BLaER1 treated with 17β-estradiol and CSF1 and Interleukin-3, amounts not matched to agents 10 nM and 100 nM (cell line): ENCODE results near the gene TNFRSF18.
A peak's percentile ranks its signal among the peaks of the same experiment; 100 is the strongest.

Experiments
- H3K27ac ChIP-seq, 11 experiments: shearing (Covaris generic); formaldehyde crosslinking; 2 replicates each; pipeline ENCODE4 v1.8.1; 2022
- H3K27me3 ChIP-seq, 11 experiments: shearing (Covaris generic); formaldehyde crosslinking; 2 replicates each; pipeline ENCODE4 v1.8.1; 2022
- H3K36me3 ChIP-seq, 11 experiments: shearing (Covaris generic); formaldehyde crosslinking; 2 replicates each; pipeline ENCODE4 v1.8.1; 2022
- H3K4me1 ChIP-seq, 10 experiments: shearing (Covaris generic); formaldehyde crosslinking; 2 replicates each; pipeline ENCODE4 v1.8.1; 2022
- H3K4me2 ChIP-seq, 11 experiments: shearing (Covaris generic); formaldehyde crosslinking; 2 replicates each; pipeline ENCODE4 v1.8.1; 2022
- H3K4me3 ChIP-seq, 10 experiments: shearing (Covaris generic); formaldehyde crosslinking; 2 replicates each; pipeline ENCODE4 v1.8.1; 2022
- H3K9ac ChIP-seq, 11 experiments: shearing (Covaris generic); formaldehyde crosslinking; 2 replicates each; pipeline ENCODE4 v1.8.1; 2022
- H3K9me3 ChIP-seq, 11 experiments: shearing (Covaris generic); formaldehyde crosslinking; replicated peaks in 1 of 11; 2 replicates each; pipeline ENCODE4 v1.8.1; 2022
- H4K20me1 ChIP-seq, 11 experiments: shearing (Covaris generic); formaldehyde crosslinking; 2 replicates each; pipeline ENCODE4 v1.8.1; 2022
- Cebpa-rat ChIP-seq, 11 experiments: shearing (Covaris generic); IDR thresholded peaks; 2 replicates each; pipeline ENCODE4 v1.8.1; 2022

Gene TNFRSF18

GRCh38 chr1:1237874-1238701 lies 31.7 kb upstream of the TNFRSF18 start:
- peak overlapping the region; percentile 69 to 100 (median 100) for H3K4me2 ChIP-seq
- H3K9me3 ChIP-seq = no peaks in the 10 kb centered on the region
- peaks cover 11 to 93% (median 78%) of the 10 kb centered on the region in 11 experiments; a peak in 21 of 22 replicates for H4K20me1 ChIP-seq
- peaks cover 46 to 97% (median 93%) of the 10 kb centered on the region in 10 experiments for H3K4me1 ChIP-seq
- H3K36me3 ChIP-seq = peaks cover 0 to 26% (median 18%) of the 10 kb centered on the region in 11 experiments; a peak in 18 of 22 replicates
- peak overlapping the region in 1 of 10 experiments; percentile 26; a peak in 3 of 20 replicates for H3K4me3 ChIP-seq
- no peak for TF ChIP-seq Cebpa-rat (IDR thresholded peaks at IDR 0.05)
- H3K27me3 ChIP-seq = peaks cover 0 to 38% (median 0%) of the 10 kb centered on the region in 11 experiments; a peak in 10 of 22 replicates
- peak overlapping the region; percentile 25 to 70 (median 51); a peak in 20 of 22 replicates for H3K9ac ChIP-seq
- peak overlapping the region in 3 of 11 experiments; percentile 4 to 37 (median 34); a peak in 5 of 22 replicates for H3K27ac ChIP-seq

- no peaks in the 10 kb centered on the region for H3K9me3 ChIP-seq
- H3K4me2 ChIP-seq = peak overlapping the region; percentile 69 to 100 (median 100)
- TF ChIP-seq Cebpa-rat (IDR thresholded peaks at IDR 0.05) = no peak
- peaks cover 11 to 90% (median 75%) of the 10 kb centered on the region in 11 experiments; a peak in 21 of 22 replicates for H4K20me1 ChIP-seq
- peaks cover 0 to 26% (median 18%) of the 10 kb centered on the region in 11 experiments; a peak in 18 of 22 replicates for H3K36me3 ChIP-seq
- peak overlapping the region in 2 of 10 experiments; percentile 26 to 42; a peak in 4 of 20 replicates for H3K4me3 ChIP-seq
- peaks cover 0 to 31% (median 0%) of the 10 kb centered on the region in 11 experiments; a peak in 10 of 22 replicates for H3K27me3 ChIP-seq
- H3K4me1 ChIP-seq = peaks cover 54 to 98% (median 95%) of the 10 kb centered on the region in 10 experiments
- peak overlapping the region in 3 of 11 experiments; percentile 4 to 37 (median 34); a peak in 5 of 22 replicates for H3K27ac ChIP-seq
- H3K9ac ChIP-seq = peak overlapping the region; percentile 25 to 70 (median 51); a peak in 21 of 22 replicates
These were observed 30.8 kb upstream of the TNFRSF18 start for GRCh38 chr1:1236945-1237873.

- peaks cover 0 to 26% (median 18%) of the 10 kb centered on the region in 11 experiments; a peak in 18 of 22 replicates for H3K36me3 ChIP-seq
- H3K27ac ChIP-seq = no peak overlapping the region
- peaks cover 11 to 81% (median 66%) of the 10 kb centered on the region in 11 experiments; a peak in 21 of 22 replicates for H4K20me1 ChIP-seq
- no peak for TF ChIP-seq Cebpa-rat (IDR thresholded peaks at IDR 0.05)
- H3K4me1 ChIP-seq = peaks cover 51 to 89% (median 86%) of the 10 kb centered on the region in 10 experiments
- peak overlapping the region in 8 of 11 experiments; percentile 6 to 70 (median 50); a peak in 14 of 22 replicates for H3K9ac ChIP-seq
- H3K4me3 ChIP-seq = no peak overlapping the region
- peak overlapping the region; percentile 69 to 100 (median 100); a peak in 21 of 22 replicates for H3K4me2 ChIP-seq
- no peaks in the 10 kb centered on the region for H3K9me3 ChIP-seq
- H3K27me3 ChIP-seq = peaks cover 0 to 25% (median 0%) of the 10 kb centered on the region in 11 experiments; a peak in 10 of 22 replicates
These were observed 29.9 kb upstream of the TNFRSF18 start for GRCh38 chr1:1236176-1236763.

GRCh38 chr1:1235016-1235744 lies 28.8 kb upstream of the TNFRSF18 start:
- no peak for TF ChIP-seq Cebpa-rat (IDR thresholded peaks at IDR 0.05)
- Histone ChIP-seq H4K20me1 (peaks cover 13 to 82% (median 66%) of the 10 kb centered on the region in 11 experiments; a peak in 21 of 22 replicates), H3K9ac (peak overlapping the region in 6 of 11 experiments; percentile 4 to 98 (median 66); a peak in 5 of 22 replicates)

GRCh38 chr1:1234180-1234808 lies 27.9 kb upstream of the TNFRSF18 start:
- peaks cover 59 to 89% (median 86%) of the 10 kb centered on the region in 10 experiments for H3K4me1 ChIP-seq
- H3K9me3 ChIP-seq = no peaks in the 10 kb centered on the region
- H3K4me2 ChIP-seq = peak overlapping the region; percentile 98 to 100 (median 100)
- H3K9ac ChIP-seq = peak overlapping the region; percentile 88 to 100 (median 96); a peak in 17 of 22 replicates
- H4K20me1 ChIP-seq = peaks cover 22 to 83% (median 73%) of the 10 kb centered on the region in 11 experiments; a peak in 21 of 22 replicates
- no peak overlapping the region for H3K27ac ChIP-seq
- H3K36me3 ChIP-seq = peaks cover 6 to 37% (median 25%) of the 10 kb centered on the region in 11 experiments; a peak in 20 of 22 replicates
- H3K27me3 ChIP-seq = peaks cover 0 to 25% (median 0%) of the 10 kb centered on the region in 11 experiments; a peak in 10 of 22 replicates
- TF ChIP-seq Cebpa-rat (IDR thresholded peaks at IDR 0.05) = no peak
- peak overlapping the region in 9 of 10 experiments; percentile 77 to 99 (median 92); a peak in 13 of 20 replicates for H3K4me3 ChIP-seq

More at GRCh38 chr1:1235016-1235744, 28.8 kb upstream of the TNFRSF18 start:
- Histone ChIP-seq H3K4me1 (peaks cover 50 to 89% (median 86%) of the 10 kb centered on the region in 10 experiments), H3K27ac (no peak overlapping the region), H3K4me3 (no peak overlapping the region), H3K36me3 (peaks cover 0 to 28% (median 18%) of the 10 kb centered on the region in 11 experiments; a peak in 18 of 22 replicates), H3K4me2 (peak overlapping the region in 10 of 11 experiments; percentile 98 to 100 (median 100); a peak in 18 of 22 replicates), H3K27me3 (peaks cover 0 to 25% (median 0%) of the 10 kb centered on the region in 11 experiments; a peak in 10 of 22 replicates), H3K9me3 (no peaks in the 10 kb centered on the region)

- Histone ChIP-seq H4K20me1 (peaks cover 29 to 83% (median 77%) of the 10 kb centered on the region in 11 experiments), H3K9ac (peak overlapping the region; percentile 88 to 100 (median 96)), H3K9me3 (no peaks in the 10 kb centered on the region), H3K27ac (peak overlapping the region in 8 of 11 experiments; percentile 86 to 97 (median 94); a peak in 12 of 22 replicates), H3K4me1 (peaks cover 60 to 84% (median 81%) of the 10 kb centered on the region in 10 experiments), H3K27me3 (peaks cover 0 to 22% (median 0%) of the 10 kb centered on the region in 11 experiments; a peak in 10 of 22 replicates), H3K4me2 (peak overlapping the region; percentile 98 to 100 (median 100)), H3K36me3 (peaks cover 14 to 45% (median 33%) of the 10 kb centered on the region in 11 experiments; a peak in 21 of 22 replicates), H3K4me3 (peak overlapping the region; percentile 77 to 99 (median 90))
- TF ChIP-seq Cebpa-rat (IDR thresholded peaks at IDR 0.05) = no peak
These were observed 27.1 kb upstream of the TNFRSF18 start for GRCh38 chr1:1233567-1233892.
